ENCODE measurements around the gene PRDX2. TPM values are rescaled to one million over a fixed set of nuclear protein-coding genes. Genes with fewer than 3 reads are reported as not detected.
A peak's percentile ranks its signal among the peaks of the same experiment; 100 is the strongest.

Gene PRDX2
- total RNA-seq, 1 donor from 2014 or later, result 238 TPM

- DNase-seq (ENCODE audit: low spot score), result no peak
Observed at GRCh38 chr19:12783291-12783848, 18.2 kb downstream of the PRDX2 start.

DNA sequence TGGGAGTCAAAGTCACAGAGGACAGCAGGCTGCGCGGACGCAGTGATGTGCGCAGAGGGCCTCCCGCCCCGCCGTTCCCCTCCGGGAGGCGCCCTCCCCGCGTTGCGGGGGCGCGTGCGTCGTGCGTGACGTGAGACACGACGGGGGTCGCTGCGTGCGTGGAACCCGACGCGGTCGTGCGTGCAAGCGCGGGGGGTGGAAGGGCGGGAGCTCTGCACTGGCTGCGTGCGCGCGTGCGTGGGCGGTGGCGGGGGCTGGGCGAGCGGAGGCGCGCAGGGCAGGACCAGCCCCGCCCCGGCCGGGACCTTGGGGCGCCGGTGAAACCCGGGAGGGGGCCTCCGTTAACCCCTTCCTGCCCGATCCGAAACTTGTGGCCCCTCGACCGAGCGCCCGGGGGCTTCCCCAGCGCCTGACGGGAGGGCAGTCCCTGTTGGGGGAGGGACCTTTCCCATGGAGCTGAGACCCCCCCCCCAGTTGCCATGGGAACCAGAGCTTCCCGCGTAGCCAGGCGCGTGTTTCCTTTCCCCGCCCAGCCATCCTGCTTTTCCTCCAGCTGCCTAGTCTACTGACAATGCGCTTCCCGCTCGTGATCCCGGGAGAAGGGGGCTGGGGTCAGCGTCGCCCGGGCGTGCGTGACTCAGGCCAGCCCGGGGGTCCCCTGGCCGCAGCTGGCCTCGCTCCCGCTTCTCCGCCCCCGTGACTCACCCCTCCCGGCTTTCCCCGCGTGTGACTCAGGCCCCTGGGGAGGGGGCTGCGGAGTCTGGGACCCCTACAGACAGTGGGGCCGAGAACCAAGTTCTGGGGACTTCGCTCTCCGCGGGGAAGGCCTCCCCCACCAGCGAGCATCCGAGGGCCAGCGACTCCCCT lies 18.9 kb downstream of the PRDX2 start:
- DNase-seq (ENCODE audit: low spot score), result peak; percentile 98

DNA sequence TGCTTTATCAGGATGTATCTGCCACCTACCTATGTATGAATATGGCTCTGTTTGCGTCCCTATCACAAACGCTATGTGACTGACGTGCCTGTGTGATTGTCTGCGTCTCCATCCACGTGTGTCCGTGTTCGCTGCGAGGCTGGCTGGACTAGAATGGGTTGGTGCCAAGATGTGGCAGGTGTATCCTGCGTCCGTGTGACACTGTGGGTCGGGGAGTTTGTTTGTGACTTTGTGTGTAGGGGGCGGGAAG lies 19.5 kb downstream of the PRDX2 start:
- DNase-seq (ENCODE audit: low spot score), result no peak

DNA sequence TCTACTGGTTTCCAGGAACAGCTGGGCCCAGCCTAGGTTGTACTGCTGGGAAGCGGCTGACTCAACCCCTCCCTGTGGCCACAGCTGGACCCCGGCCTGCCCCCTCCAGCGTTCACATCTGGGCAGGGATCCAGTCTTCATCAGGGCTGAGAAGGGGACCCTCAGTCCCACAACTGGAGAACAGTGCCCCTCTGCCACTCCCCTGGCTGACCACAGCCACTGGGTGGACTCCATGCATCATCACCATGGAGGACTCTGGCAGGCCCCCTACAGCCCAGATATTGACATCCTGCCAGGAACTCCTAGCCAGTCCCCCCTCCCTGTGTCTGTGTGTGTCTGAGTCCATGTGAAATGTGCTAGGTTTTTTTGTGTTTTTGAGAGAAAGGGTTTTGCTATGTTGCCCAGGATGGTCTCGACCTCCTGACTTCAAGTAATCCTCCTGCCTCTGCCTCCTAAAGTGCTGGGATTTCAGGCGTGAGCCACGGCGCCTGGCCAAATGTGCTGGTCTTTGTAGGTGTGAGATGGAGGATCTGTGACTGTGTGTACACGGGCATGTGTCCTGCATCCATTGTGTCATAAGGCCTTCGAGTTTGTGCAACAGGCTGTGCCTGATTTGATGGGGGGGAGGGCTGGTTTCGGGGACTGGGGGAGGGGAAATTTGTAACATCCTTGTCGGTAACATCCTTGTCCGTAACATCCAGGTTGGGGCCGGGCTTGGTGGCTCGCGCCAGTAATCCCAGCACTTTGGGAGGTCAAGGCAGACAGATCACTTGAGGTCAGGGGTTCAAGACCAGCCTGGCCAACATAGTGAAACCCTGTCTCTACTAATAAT lies 22.2 kb downstream of the PRDX2 start:
- peak; percentile 93 for DNase-seq (ENCODE audit: low spot score)

GRCh38 chr19:12778905-12779161 lies 22.8 kb downstream of the PRDX2 start:
- DNase-seq (ENCODE audit: low spot score), result no peak

- peak; percentile 91 for DNase-seq (ENCODE audit: low spot score)
Observed at GRCh38 chr19:12778017-12778904, 23.3 kb downstream of the PRDX2 start.

DNA sequence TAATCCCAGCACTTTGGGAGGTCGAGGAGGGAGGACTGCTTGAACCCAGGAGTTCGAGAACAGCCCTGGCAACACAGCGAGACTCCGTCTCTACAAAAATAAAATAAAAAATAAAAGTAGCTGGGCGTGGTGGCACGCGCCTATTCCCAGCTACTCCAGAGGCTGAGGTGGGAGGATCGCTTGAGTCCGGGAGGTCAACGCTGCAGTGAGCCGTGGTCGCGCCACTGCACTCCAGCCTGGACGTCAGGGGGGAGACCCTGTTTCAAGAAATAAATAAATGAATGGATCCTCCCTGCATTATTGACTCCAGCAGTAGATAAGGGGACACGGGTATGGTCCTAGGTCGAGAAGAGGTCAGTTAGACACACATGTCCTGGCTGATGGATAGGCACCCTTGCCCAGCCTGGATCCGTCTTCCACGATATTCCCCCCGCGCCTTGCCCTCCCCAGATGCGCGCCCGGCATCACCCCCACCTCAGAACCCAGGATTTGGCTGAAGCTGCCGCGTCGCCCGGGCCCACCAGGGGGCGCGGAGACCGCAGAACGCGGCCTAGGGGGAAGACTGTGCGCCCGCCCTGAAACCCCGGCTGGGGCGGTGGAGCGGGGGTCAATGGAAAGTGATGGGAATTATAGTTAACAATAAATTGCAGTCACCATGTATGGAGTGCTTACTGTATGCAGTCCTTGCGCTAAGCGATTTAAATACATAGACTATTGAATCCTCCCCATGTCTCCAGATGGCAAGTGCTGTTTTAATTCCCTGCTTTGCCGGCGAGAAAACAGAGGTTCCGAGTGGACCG lies 24.2 kb downstream of the PRDX2 start:
- DNase-seq (ENCODE audit: low spot score), result peak; percentile 96

- peak; percentile 92 for DNase-seq (ENCODE audit: low spot score)
Observed at GRCh38 chr19:12774588-12775555, 26.7 kb downstream of the PRDX2 start, which contains the start of gene HOOK2. TSS of gene HOOK2 (minus strand) at chr19:12775552. CDS start at chr19:12775449, 103 bp downstream.

DNA sequence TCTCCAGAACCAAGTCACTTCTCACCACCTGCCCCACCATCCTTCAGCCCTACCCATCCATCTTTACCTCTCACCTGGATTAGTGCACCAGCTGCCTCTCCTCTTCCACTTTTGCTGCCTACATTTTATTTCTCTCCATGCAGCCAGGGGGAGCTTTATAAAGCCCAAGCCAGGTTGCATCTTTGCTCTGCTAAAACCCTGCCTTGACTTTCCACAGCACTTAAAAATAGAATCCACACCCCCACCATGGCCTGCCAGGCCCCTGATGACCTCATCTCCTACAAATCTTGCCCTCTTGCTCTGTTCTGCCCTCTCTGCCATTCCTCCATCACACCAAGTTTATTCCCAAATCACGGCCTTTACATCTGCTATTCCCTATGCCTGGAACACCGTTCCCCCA lies 28.0 kb downstream of the PRDX2 start:
- no peak for DNase-seq (ENCODE audit: low spot score)

- no peak for DNase-seq (ENCODE audit: low spot score)
Observed at GRCh38 chr19:12772323-12772722, 29.3 kb downstream of the PRDX2 start.

GRCh38 chr19:12770922-12771321 lies 30.7 kb downstream of the PRDX2 start:
- DNase-seq (ENCODE audit: low spot score), result no peak

- DNase-seq (ENCODE audit: low spot score), result no peak
Observed at GRCh38 chr19:12769689-12770088, 31.9 kb downstream of the PRDX2 start.

- no peak for DNase-seq (ENCODE audit: low spot score)
Observed at GRCh38 chr19:12767666-12768065, 33.9 kb downstream of the PRDX2 start.

DNA sequence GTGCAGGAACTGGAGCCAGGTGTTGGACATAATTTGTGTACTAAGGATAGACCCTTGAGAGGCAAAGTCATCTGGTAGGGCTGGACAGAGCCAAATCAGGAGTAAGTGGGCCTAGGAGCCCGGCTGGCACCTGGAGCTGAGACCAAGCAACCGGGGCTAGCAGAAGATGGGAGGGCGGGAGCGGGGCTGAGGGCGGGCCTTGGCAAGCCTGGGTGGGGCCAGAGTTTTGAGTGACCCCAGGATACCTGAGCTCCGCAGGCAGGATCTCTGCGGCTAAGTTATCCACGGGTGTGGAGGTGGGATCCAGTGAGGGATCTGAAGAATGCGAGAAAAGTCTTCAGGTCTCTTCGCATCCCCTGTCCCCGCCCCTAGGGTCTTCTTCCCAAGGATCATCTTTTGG lies 34.5 kb downstream of the PRDX2 start:
- DNase-seq (ENCODE audit: low spot score), result no peak

GRCh38 chr19:12766051-12766521 lies 35.5 kb downstream of the PRDX2 start:
- peak; percentile 94 for DNase-seq (ENCODE audit: low spot score)

DNA sequence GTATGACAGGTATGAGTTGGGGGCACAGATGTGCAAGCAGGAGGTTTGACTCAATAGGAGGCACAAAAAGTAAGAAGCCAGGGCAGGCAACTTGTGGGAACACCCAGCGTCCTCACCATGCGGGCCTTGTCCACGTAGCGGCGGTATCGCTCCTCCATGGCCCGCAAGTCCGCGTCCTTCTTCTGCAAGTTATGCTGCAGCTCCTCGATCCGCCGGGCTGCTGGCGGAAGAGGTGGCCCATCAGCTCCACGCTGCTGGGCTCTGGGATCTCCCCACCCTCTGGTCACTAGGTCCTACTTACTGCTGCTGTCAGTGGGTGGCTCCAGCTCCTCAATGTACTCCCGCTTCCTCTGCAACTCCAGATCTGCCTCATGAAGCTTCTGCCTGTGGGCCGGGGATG lies 36.9 kb downstream of the PRDX2 start:
- DNase-seq (ENCODE audit: low spot score), result no peak

DNA sequence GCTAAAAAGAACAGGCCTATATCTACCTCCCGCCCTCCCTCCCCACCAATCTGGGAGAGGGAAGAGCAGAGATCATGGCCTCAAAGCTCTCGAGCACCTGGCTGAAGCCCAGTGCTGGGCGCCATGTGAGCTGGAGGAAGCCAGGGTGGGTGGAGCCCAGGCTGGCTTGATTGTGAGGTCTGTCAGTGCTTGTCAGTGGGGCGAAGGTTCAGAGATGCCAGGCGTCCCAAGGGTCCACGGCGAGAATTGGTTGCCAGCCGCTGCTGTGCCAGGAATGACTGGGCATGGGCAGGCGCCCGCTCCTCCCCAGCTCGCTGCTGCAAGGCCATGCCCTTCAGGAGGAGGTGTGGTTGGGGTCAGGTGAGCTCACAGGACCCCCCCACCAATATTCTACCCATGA lies 38.5 kb downstream of the PRDX2 start:
- no peak for DNase-seq (ENCODE audit: low spot score)

- DNase-seq (ENCODE audit: low spot score), result no peak
Observed at GRCh38 chr19:12759686-12760085, 41.9 kb downstream of the PRDX2 start.

- peak; percentile 93 for DNase-seq (ENCODE audit: low spot score)
Observed at GRCh38 chr19:12757544-12758274, 43.9 kb downstream of the PRDX2 start.
